GM19397 (cell line): ENCODE data around the gene YY1.
"Not testable (repeated sequence)": the region's sequence is repeated elsewhere in the genome, so short reads cannot be mapped to it uniquely, and the experiment has no call there.

Experiments used
- ATAC-seq: cut with Tn5 transposase; IDR thresholded peaks from one replicate; pipeline ENCODE4 v1.9.1; 2021; ENCODE audit warnings: mild to moderate bottlenecking, moderate library complexity; ENCODE audit not compliant: unreplicated experiment

Gene YY1

DNA sequence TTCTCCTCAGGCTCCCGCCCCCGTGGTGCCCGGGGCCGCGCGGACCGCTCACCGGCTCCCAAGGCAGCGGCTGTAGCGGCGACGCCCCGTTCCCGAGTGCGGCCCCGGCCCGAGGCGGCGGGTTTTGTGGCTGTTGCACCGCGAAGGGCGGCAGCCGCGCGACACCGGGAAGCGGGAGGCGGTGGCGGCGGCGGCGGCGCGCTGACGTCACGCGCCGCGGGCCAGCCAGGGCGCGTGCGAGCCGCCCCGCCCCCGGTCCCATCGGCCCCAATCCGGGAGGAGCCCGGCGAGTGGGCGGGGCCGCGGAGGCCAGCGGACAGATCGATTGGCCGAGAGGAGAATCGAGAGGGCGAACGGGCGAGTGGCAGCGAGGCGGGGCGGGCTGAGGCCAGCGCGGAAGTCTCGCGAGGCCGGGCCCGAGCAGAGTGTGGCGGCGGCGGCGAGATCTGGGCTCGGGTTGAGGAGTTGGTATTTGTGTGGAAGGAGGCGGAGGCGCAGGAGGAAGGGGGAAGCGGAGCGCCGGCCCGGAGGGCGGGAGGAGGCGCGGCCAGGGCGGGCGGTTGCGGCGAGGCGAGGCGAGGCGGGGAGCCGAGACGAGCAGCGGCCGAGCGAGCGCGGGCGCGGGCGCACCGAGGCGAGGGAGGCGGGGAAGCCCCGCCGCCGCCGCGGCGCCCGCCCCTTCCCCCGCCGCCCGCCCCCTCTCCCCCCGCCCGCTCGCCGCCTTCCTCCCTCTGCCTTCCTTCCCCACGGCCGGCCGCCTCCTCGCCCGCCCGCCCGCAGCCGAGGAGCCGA is at the start of gene YY1:
YY1 (plus strand) TSS at position 726 of the 792 bp plus-strand sequence. CDS start 101 bp downstream, outside the sequence.
- ATAC-seq, result peak; percentile 75

DNA sequence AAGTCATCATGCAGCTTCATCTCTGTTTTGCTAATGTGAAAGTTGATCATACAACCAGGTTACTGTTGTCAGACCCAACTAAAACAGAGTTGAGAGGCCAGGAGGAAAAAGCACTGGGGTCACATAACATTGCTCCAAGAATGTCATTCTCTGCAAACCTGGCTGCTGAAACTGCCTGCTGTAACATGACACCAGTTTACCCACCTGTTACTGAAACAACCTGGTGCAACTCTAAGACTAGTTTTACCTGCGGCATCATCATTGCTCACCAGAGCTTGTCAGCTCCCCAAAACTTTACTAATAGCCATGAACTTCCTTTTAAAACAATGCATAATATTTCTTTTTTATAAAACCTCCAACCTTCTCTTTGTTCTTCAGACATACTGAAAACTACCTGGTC is 48.8 kb upstream of the YY1 start:
- ATAC-seq, result no peak

DNA sequence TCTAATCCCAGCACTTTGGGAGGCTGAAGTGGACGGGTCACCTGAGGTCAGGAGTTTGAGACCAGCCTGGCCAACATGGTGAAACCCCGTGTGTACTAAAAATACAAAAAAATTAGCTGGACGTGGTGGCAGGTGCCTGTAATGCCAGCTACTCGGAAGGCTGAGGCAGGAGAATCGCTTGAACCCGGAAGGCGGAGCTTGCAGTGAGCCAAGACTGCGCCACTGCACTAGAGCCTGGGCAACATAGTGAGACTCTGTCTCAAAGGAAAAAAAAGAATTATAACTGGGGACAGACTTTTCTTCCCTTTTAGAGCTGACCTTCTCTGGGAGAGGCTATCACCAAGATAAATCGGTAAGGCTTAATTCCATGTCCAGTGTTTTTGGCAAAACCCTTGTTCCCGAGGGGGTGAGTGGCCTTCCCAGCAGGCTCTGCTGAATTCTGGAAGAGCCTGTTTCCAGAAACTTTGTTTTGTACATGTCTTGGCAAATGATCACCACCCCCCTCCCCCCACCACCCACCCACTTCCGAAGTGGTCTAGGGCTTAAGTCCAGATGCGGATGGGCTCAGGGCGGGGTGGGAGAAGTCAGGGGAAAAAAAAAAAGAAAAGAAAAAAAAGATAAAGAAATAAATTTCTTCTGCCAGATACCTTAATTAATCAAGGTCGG is 47.2 kb upstream of the YY1 start:
- ATAC-seq, result no peak

DNA sequence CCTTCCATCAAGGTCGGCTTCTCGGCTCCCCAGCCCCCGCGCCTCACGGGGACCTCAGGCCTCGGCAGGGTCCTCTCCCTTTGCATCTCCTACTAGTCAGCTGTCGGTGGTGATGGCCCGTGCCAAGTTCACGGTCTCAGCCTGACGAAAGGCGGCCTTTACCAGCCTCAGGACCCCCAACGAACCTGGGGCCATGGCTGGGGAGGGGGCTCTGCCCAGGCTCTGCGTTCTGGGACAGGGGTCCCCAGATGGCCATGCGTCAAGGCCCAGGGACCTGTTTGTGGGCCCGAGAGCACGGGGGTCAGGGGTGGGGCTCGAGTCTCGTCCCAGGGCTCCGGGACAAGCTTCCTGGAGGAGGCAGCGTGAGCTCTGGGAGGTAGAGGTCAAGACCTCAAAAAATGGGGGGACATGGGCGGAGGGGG is 46.7 kb upstream of the YY1 start:
- ATAC-seq, result no peak

DNA sequence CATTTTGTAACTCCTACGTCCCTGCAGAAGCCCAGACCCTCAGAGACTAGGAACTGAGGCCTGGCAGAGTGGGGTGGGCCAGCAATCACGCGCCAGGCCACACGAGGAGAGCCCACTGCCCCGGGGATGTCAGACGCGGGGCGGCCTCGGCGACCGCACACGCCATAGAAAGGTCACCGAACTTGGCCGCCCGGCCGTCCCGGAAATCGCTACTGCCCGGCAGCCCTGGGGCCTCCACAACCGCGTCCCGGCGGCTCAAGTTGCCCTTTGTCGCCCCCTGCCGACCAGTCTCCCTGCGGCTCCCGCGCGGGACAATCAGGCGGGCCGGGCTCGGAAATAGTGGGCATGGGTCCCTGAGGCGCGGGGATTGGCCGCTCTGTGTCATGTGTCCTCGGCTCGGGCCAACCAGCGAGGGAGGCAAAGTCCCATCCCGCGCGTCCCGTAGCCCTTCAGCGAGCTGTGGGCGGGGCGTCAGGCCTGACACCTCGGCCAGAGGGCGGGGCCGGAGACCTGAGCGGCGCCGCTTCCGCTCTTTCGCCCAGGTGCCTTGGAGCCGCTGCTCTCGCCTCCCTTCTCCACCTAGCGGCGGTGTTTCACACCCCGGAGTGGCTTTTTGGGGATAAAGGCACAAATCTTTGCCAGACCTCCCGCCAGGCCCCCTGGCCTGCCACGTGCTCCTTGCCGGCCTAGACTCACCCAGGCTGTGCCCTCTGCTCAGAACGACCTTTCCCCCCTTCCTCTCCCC is 46.1 kb upstream of the YY1 start:
- ATAC-seq, result peak; percentile 98

DNA sequence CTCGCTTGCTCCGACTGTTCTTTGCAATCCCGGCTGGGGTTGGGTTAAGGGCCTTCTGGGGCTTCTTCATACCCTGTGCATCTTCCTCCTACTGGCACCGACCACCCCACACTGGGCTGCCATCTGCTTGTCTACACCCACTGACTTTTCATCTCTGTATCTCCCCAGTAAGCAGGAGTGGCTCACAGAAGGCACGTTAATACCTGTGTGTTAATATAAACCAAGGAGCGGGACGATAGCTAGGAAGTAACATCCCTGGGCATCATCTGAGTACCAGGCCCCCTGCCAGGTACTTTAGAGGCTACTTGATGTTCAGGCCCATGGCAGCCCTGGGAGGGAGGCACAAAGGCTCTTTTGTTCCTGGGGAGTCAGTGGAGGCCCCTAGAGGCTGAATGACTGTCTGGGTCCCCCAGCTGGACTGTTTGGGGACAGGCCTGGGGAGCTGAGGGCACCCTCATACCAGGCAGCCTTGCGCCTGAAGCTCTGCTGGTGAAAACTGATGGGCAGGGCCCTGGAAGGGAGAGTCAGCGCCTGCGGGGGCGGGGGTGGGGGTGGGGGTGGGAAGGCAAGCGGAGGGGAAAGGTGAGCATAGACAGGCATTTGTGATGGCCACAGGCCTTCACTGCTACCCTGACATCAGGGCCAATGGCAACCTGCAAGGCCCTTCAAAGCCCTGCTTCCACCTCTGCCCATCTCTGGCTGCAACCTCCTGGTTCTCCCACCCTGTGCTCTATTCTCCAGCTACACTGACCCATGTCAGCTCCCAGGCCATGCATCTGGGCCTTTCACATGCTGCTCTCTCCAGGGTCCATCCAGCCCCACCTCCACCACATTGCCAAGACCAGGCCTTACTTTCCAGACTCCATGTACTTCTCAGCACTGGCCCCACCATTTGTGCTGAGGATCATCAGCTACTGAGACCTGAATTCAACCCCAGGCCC is 45.3 kb upstream of the YY1 start:
- no peak for ATAC-seq

DNA sequence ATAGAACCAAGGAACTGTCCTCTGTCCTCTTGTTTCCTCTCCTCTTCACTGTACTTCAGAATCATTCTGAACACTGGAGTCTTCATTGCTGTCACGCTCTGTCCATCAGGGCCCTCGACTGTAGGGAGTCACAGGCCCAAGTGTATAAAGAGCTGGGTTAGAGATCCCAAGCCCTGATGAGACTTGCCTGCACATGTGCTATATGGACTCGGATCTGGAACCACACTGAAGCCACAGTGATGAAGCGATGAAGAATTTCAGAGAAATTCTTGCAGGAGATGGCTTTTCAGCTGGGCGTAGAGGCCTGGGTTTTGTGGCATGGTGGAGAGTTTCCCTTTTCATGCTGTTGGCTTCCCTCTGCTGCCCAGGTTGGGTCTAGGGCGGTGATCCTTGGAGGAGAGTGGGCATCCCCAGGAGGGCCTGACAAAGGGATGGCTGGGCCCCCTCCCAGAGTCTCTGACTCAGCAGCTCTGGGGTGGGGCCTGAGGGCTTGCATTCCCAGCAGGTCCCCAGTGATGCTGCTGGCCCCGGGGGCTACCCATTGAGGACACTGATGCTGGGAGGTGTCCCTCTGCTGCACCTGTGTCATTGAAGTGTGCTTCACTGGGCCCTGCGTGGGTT is 39.6 kb upstream of the YY1 start:
- no peak for ATAC-seq

DNA sequence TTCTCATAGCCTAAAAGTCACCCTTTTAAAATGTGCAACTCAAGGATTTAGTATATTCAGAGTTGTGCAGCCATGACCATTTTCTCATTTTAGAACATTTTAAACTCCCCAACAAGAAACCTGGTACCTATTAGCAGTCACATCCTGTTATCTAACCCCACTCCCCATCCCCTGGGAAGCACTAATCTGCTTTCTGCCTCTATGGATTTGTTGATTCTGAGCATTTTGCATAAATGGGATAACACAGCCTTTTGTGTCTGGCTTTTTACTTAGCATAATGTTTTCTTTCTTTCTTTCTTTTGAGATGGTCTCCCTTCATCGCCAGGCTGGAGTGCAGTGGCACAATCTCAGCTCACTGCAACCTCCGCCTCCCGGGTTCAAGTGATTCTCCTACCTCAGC is 38.6 kb upstream of the YY1 start:
- no peak for ATAC-seq

DNA sequence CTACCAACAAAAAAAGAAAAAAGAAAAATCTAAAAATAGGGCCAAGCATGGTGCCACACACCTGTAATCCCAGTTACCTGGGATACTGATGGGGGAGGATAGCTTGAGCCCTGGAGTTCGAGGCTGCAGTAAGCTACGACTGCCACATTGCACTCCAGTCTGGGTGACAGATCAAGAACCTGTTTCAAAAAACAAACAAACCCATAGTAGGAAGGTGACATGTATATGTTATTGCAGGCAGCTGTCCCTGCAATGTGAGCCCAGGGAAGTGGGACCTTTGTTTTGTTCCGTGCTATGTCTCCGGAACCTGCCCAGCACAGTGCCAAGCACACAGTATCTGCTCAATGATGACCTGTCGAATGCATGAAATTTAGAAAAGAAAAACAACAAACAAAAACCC is 37.2 kb upstream of the YY1 start:
- ATAC-seq, result no peak

DNA sequence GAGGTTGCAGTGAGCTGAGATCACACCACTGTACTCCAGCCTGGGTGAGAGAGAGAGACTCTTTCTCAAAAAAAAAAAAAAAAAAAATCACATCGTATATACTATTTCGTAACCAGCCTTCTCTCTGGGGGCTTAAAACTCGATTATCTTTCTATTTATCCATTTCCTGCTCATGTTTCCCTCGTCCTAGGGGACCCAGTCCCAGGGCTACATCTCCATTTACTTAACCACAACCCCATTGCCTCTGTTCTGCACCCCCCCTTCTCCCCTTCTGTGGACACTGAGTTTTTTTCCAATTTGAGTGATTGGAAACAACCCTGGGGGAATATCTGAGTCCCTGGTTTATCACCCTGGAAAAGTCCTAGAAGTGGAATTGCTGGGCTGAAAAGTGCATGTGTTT is 36.2 kb upstream of the YY1 start:
- no peak for ATAC-seq

DNA sequence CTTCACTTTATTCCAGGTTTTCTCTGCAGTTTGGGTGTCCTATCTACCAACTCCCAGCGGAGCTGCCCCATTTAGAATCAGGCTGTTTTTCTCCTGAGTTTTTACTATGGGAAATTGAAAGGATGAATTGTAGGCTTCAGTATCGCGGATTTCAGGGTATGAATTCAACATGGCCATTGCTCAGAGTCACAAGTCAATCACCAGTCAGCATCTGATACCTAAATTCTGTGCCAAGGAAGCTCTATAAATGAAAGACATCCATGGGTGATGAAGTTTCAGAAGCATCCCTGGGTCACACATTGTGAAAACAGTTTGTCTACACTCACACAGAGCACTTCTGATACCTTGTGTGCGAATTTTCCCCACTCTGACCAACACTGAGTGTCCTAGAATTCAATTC is 35.8 kb upstream of the YY1 start:
- ATAC-seq, result no peak

DNA sequence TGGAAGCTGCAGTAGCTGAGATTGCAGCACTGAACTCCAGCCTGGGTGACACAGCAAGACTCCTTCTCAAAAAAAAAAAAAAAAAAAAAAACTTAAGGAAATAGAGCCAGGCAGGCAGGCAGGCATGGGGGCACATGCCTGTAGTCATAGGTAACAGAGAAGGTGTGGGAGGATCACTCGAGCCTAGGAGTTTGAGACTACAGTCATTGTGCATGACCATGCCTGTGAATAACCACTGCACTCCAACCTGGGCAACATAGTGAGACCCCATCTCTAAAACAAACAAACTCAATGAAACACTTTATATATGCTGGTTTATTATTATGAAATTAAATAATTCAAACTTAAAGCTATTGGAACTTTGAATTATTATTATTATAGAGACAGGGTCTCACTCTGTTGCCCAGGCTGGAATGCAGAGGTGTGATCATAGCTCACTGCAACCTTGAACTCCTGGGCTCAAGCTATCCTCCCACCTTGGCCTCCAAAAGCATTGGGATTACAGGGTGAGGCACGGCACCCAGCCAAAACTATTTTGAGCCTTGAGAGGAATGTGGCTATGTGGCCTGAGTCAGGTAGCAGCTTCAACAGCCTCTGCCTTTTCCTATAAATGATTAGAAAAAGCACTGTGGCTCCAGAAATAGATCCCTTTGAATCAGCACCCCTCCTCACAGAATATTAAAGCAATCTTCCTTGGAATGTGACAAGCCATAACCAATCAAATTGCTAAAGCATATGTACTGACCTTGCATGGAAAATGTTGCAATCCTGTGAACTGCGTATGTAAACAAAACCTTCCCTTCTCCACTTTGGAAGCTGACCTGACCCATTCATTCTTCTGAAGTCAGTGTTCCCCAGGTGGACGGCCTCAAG is 34.7 kb upstream of the YY1 start:
- ATAC-seq, result no peak

DNA sequence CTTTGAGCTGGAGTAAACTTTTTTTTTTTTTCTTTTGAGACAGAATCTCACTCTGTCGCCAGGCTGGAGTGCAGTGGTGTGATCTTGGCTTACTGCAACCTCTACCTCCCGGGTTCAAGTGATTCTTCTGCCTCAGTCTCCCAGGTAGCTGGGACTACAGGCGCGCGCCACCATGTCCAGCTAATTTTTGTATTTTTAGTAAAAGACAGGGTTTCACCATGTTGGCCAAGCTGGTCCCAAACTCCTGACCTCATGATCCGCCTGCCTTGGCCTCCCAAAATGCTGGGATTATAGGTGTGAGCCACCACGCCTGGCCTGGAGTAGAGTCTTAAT is 34.1 kb upstream of the YY1 start:
- ATAC-seq, result not testable (repeated sequence)

DNA sequence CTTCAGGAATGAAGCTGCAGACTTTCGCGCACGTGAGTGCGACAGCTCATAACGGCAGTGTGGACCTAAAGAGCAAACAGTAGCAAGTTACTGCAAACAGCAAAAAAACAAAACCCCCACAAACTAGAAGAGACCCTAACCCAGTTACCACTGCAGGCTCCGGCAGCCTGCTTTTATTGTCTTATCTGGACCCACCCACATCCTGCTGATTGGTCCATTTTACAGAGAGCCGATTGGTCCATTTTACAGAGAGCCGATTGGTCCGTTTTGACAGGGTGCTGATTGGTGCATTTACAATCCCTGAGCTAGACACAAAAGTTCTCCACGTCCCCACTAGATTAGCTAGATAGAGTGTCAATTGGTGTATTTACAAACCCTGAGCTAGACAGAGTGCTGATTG is 31.4 kb upstream of the YY1 start:
- ATAC-seq, result not testable (repeated sequence)

DNA sequence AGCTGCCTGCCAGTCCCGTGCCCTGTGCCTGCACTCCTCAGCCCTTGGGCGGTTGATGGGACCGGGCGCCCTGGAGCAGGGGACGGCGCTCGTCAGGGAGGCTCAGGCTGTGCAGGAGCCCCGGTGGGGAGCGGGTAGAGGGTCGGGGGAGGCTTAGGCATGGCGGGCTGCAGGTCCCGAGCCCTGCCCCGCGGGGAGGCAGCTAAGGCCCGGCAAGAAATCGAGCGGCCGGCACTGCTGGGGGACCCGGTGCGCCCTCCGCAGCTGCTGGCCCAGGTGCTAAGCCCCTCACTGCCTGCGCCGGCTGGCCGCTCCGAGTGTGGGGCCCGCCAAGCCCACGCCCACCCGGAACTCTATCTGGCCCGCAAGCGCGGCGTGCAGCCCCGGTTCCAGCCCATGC is 30.8 kb upstream of the YY1 start:
- ATAC-seq, result not testable (repeated sequence)

DNA sequence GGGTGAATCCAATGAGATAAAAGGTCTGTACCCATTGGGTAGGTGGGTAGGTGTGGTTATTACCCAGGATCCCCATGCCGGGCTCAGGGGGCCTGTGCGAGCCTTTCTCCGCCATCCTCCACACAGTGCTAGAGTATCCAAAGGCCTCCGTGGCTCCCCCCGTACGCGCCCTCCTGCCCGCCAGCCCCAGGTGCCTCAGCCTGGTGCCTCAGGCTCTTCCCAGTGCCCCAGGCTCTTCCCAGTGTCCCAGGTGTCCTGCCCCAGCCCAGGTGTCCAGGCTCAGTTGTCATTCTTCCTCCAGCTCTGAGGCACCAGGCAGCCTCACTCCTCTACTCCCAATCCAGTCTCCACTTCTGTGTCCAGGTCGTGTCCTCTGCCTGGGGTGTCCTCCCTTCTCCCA is 27.6 kb upstream of the YY1 start:
- no peak for ATAC-seq

DNA sequence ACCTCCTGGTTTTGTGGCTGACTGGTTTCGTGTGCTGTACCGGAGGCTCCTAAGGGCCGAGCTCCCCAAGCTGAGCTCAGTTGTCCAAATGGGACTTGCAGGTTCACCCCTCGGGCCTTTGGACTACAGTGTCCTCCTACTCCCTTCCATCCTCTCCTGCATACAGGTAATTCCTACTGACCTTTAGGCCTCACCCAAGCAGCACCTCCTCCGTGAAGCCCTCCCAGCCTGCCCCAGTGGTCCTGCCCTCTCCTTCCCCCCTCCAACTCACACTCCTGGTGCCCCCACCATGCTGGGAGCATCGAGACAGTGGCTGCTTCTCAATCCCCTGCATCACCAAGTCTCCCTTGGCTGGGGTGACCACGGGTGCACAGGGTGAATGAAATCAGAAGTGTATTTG is 27.1 kb upstream of the YY1 start:
- ATAC-seq, result no peak

DNA sequence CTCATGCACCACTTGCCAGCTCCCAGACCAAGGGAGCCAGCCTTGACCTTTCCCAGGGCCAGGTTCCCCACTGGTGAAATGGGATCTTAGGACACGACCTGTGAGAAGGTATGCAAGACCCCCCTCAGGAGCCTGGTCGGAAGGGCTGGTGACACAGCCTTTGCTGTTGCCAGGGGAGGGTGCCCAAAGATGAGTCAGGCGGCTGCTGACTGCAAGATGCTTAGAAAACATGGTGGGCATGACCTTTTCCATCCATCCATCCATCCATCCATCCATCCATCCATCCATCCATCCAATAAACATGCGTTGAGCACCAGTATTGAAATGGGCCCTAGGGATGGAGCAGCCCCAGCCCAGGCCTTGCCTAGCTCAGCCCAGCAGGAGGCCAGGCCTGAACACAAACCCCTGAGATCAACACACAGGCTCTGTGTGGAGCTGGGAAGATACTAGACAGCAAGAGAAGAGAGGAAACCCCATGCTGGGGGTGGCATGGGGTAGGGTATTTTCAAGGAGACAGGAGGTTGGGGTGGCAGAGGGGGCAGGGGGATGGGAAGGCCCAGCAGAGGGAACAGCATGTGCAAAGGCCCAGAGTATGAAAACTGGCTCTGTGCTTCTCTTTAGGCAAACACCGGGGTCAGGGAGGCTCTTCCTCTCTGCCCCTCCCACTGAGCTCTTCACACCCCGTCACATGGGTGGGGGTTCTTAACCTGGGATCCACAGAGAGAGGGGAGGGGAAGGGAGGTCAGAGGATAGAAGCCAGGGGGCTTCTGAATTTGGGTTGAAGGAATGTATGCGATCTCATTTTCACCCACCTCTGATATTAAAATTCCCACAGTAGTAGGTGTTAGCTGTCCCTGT is 26.2 kb upstream of the YY1 start:
- ATAC-seq, result no peak

DNA sequence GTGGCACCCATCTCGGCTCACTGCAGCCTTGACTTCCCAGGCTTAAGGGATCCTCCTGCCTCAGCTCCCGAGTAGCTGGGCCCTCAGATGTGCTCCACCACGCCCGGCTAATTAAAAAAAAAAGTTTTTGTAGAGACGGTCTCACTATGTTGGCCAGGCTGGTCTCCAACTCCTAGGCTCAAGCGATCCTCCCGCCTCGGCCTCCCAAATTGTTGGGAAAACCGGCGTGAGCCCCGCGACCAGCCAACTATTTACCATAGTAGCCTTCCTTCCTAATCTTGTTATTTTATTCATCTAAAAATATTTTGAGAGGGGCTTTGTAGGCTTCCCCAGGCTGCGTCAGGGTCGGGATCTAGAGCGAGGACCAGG is 25.4 kb upstream of the YY1 start:
- ATAC-seq, result no peak
